ENCODE data around the gene CD24.
A peak's percentile ranks its signal among the peaks of the same experiment; 100 is the strongest.
"Not testable (repeated sequence)": the region's sequence is repeated elsewhere in the genome, so short reads cannot be mapped to it uniquely, and the experiment has no call there.

Gene CD24

GRCh38 chr6:106972500-106972899 lies 2.0 kb downstream of the CD24 start (continued):
- TF ChIP-seq ZSCAN5A (tag by site-specific recombination; IDR thresholded peaks at IDR 0.05) (no peak), KLF1 (tag by site-specific recombination; IDR thresholded peaks at IDR 0.05) (no peak), WT1 (tag by site-specific recombination; IDR thresholded peaks at IDR 0.05) (no peak), ZNF791 (tag by site-specific recombination; IDR thresholded peaks at IDR 0.05) (no peak), ZNF138 (tag by site-specific recombination; IDR thresholded peaks at IDR 0.05; ENCODE audit: borderline replicate concordance) (no peak)

GRCh38 chr6:106970769-106971168 lies 3.8 kb downstream of the CD24 start:
- H3K36me3 ChIP-seq (ENCODE audit: control insufficient read depth in 2 of 2, insufficient read depth in 1 of 2, low read length in 2 of 2); H3K27ac ChIP-seq (ENCODE audit: extremely low read depth, low read depth, low read length); CTCF ChIA-PET; H3K4me1 ChIP-seq (ENCODE audit: control insufficient read depth, insufficient read depth, low read length); POLR2A ChIA-PET; H3K9me3 ChIP-seq (ENCODE audit: control insufficient read depth, insufficient read depth, low read depth, low read length); H3K4me3 ChIP-seq (ENCODE audit: low read depth, low read length): not testable (repeated sequence)

- Histone ChIP-seq H3K4me3 (ENCODE audit: low read depth, low read length) (no peak overlapping the region), H3K36me3 (ENCODE audit: control insufficient read depth in 2 of 2, insufficient read depth in 1 of 2, low read length in 2 of 2) (no peaks in the 10 kb centered on the region), H3K27ac (ENCODE audit: extremely low read depth, low read depth, low read length) (no peak overlapping the region), H3K9me3 (ENCODE audit: control insufficient read depth, insufficient read depth, low read depth, low read length) (no peaks in the 10 kb centered on the region), H3K4me1 (ENCODE audit: control insufficient read depth, insufficient read depth, low read length) (no peaks in the 10 kb centered on the region)
- CTCF ChIA-PET = interaction anchor here (0.9 kb wide), 1 partner anchor 12 kb away, joined by 3 read pairs; no protein-coding TSS in a partner anchor
- TF ChIP-seq ZNF146 (tag by site-specific recombination; IDR thresholded peaks at IDR 0.05) (no peak), GLI4 (tag by site-specific recombination; IDR thresholded peaks at IDR 0.05) (no peak), ZNF362 (tag by site-specific recombination; IDR thresholded peaks at IDR 0.05) (no peak), RBAK (tag by site-specific recombination; IDR thresholded peaks at IDR 0.05) (no peak)
- POLR2A ChIA-PET = no interaction called here
Measured at GRCh38 chr6:106967936-106968555, 6.5 kb downstream of the CD24 start.

GRCh38 chr6:106966671-106967640 lies 7.6 kb downstream of the CD24 start:
- Histone ChIP-seq H3K9me3 (ENCODE audit: control insufficient read depth, insufficient read depth, low read depth, low read length) (no peaks in the 10 kb centered on the region), H3K36me3 (ENCODE audit: control insufficient read depth in 2 of 2, insufficient read depth in 1 of 2, low read length in 2 of 2) (no peaks in the 10 kb centered on the region), H3K4me3 (ENCODE audit: low read depth, low read length) (no peak overlapping the region), H3K4me1 (ENCODE audit: control insufficient read depth, insufficient read depth, low read length) (no peaks in the 10 kb centered on the region), H3K27ac (ENCODE audit: extremely low read depth, low read depth, low read length) (no peak overlapping the region)
- TF ChIP-seq ZNF555 (tag by site-specific recombination; conservative IDR thresholded peaks at IDR 0.05) (no peak), ZNF449 (tag by site-specific recombination; IDR thresholded peaks at IDR 0.05) (peak; percentile 89), MEIS1 (CRISPR knock-in tag; IDR thresholded peaks at IDR 0.05; ENCODE audit: borderline replicate concordance) (no peak), PRDM10 (tag by site-specific recombination; IDR thresholded peaks at IDR 0.05) (no peak), FEZF1 (tag by site-specific recombination; IDR thresholded peaks at IDR 0.05) (no peak), ZNF114 (tag by site-specific recombination; IDR thresholded peaks at IDR 0.05) (no peak), ZNF157 (tag by site-specific recombination; IDR thresholded peaks at IDR 0.05) (no peak), ZNF560 (tag by site-specific recombination; IDR thresholded peaks at IDR 0.05; ENCODE audit: borderline replicate concordance) (no peak)
- ChIA-PET CTCF (interaction anchor here (0.6 to 1.4 kb wide), 2 partner anchors 400 to 881 kb away, joined by 3 read pairs; no protein-coding TSS in a partner anchor), POLR2A (no interaction called here)

Measured in HEK293 (cell line).